GM12878 (cell line): ENCODE measurements around the gene MACROD2.

Experiments
- BHLHE40 ChIP-seq, 2 experiments: fragments of 450-650 bp in 1 of 2; IDR thresholded peaks; 2 replicates each; pipeline ENCODE4 v1.6.1; 2011 to 2017; ENCODE audit warnings: low read depth in 2 of 2, borderline replicate concordance in 1 of 2, improper control_type of control experiment in 1 of 2, low read length in 1 of 2, mild to moderate bottlenecking in 1 of 2
- CTCF ChIP-seq, 3 experiments: IDR thresholded peaks in 2 of 3; conservative IDR thresholded peaks in 1 of 3; 2 replicates each; pipeline ENCODE4 v1.5.1; 2011; ENCODE audit warnings: low read depth in 3 of 3, low read length in 3 of 3, mild to moderate bottlenecking in 3 of 3, control low read depth in 2 of 3, moderate library complexity in 2 of 3, inconsistent platforms in 1 of 3, mixed read lengths in 1 of 3; ENCODE audit not compliant: control insufficient read depth in 2 of 3, insufficient read depth in 1 of 3; ENCODE audit errors: extremely low read depth in 1 of 3
- EP300 ChIP-seq, 2 experiments: fragments of 150-350 bp in 1 of 2; IDR thresholded peaks; 2 replicates each; pipeline ENCODE4 v1.6.1; 2011 to 2012; ENCODE audit warnings: low read depth in 2 of 2, low read length in 2 of 2, borderline replicate concordance in 1 of 2, improper control_type of control experiment in 1 of 2, inconsistent platforms in 1 of 2; ENCODE audit not compliant: control insufficient read depth in 1 of 2
- POLR2A ChIP-seq: IDR thresholded peaks from 2 replicates; pipeline ENCODE4 v1.6.1; 2011; ENCODE audit warnings: low read depth, mild to moderate bottlenecking, low read length
- RELA ChIP-seq: fragments of 450-650 bp; IDR thresholded peaks from 2 replicates; pipeline ENCODE4 v1.8.0; 2014; ENCODE audit warnings: borderline replicate concordance; ENCODE audit not compliant: partially characterized antibody
- REST ChIP-seq: IDR thresholded peaks from 2 replicates; pipeline ENCODE4 v1.6.1; 2012; ENCODE audit warnings: mild to moderate bottlenecking, low read depth, low read length
- SP1 ChIP-seq: IDR thresholded peaks from one replicate; pipeline ENCODE4 v1.6.1; 2011; ENCODE audit warnings: low read depth, low read length
- TF ChIP-seq, protein P1 (sequence below): IDR thresholded peaks from 2 replicates; pipeline ENCODE4 v1.6.1; 2011; ENCODE audit warnings: borderline replicate concordance, low read depth, mild to moderate bottlenecking, moderate library complexity, low read length; ENCODE audit not compliant: insufficient read depth, poor library complexity, severe bottlenecking

GRCh38 chr20:15767999-15768741 is 1772.9 kb downstream of the MACROD2 start:
- TF ChIP-seq SP1 (no peak), CTCF (IDR thresholded peaks at IDR 0.05 in 2 of 3, conservative IDR thresholded peaks at IDR 0.05 in 1 of 3; ENCODE audit: control insufficient read depth in 2 of 3, extremely low read depth in 1 of 3, insufficient read depth in 1 of 3, low read depth in 3 of 3, low read length in 3 of 3) (no peak), RELA (no peak), REST (no peak), EP300 (IDR thresholded peaks at IDR 0.05; ENCODE audit: borderline replicate concordance in 1 of 2, control insufficient read depth in 1 of 2, low read depth in 2 of 2, low read length in 2 of 2) (no peak), POLR2A (no peak), BHLHE40 (IDR thresholded peaks at IDR 0.05; ENCODE audit: borderline replicate concordance in 1 of 2, low read depth in 2 of 2, low read length in 1 of 2) (no peak)
- TF ChIP-seq, protein P1, sequence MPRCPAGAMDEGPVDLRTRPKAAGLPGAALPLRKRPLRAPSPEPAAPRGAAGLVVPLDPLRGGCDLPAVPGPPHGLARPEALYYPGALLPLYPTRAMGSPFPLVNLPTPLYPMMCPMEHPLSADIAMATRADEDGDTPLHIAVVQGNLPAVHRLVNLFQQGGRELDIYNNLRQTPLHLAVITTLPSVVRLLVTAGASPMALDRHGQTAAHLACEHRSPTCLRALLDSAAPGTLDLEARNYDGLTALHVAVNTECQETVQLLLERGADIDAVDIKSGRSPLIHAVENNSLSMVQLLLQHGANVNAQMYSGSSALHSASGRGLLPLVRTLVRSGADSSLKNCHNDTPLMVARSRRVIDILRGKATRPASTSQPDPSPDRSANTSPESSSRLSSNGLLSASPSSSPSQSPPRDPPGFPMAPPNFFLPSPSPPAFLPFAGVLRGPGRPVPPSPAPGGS = no peak
